ENCODE measurements around the gene NPBWR2.

GRCh38 chr20:64095927-64096326 is 11.4 kb downstream of the NPBWR2 start:
- TF ChIP-seq CTCF (IDR thresholded peaks at IDR 0.05) (no peak), POLR2A (IDR thresholded peaks at IDR 0.05) (no peak)
